ENCODE data around the gene SERPIND1.
"Not testable (repeated sequence)": the region's sequence is repeated elsewhere in the genome, so short reads cannot be mapped to it uniquely, and the experiment has no call there.

Gene SERPIND1

GRCh38 chr22:20773793-20774212 is at the start of gene SERPIND1:
SERPIND1 (plus strand) TSS chr22:20774113; CDS start chr22:20779313, 5,200 bp downstream.
- no peak within 1 kb of the TSS for H3K4me3 ChIP-seq (ENCODE audit: low read depth, low read length)
- TF ChIP-seq CTCF (IDR thresholded peaks at IDR 0.05; ENCODE audit: low read depth, low read length): no peak
- in situ Hi-C loops (cut with HindIII; ENCODE audit: low sequenced_read_pairs): no loop called here
- no peak for DNase-seq (ENCODE audit: low read depth, low spot score)

GRCh38 chr22:20724676-20725454 is 49.0 kb upstream of the SERPIND1 start:
- in situ Hi-C loops (cut with HindIII; ENCODE audit: low sequenced_read_pairs): no loop called here

GRCh38 chr22:20725987-20726558 is 47.8 kb upstream of the SERPIND1 start:
- in situ Hi-C loops (cut with HindIII; ENCODE audit: low sequenced_read_pairs): no loop called here
- no peak overlapping the region for H3K4me3 ChIP-seq (ENCODE audit: low read depth, low read length)
- TF ChIP-seq CTCF (IDR thresholded peaks at IDR 0.05; ENCODE audit: low read depth, low read length): no peak
- DNase-seq (ENCODE audit: low read depth, low spot score): no peak

More at GRCh38 chr22:20724676-20725454, 49.0 kb upstream of the SERPIND1 start:
- TF ChIP-seq CTCF (IDR thresholded peaks at IDR 0.05; ENCODE audit: low read depth, low read length): no peak
- no peak for DNase-seq (ENCODE audit: low read depth, low spot score)
- no peak overlapping the region for H3K4me3 ChIP-seq (ENCODE audit: low read depth, low read length)

GRCh38 chr22:20727118-20728015 is 46.5 kb upstream of the SERPIND1 start:
- TF ChIP-seq CTCF (IDR thresholded peaks at IDR 0.05; ENCODE audit: low read depth, low read length): no peak
- in situ Hi-C loops (cut with HindIII; ENCODE audit: low sequenced_read_pairs): no loop called here
- no peak overlapping the region for H3K4me3 ChIP-seq (ENCODE audit: low read depth, low read length)
- no peak for DNase-seq (ENCODE audit: low read depth, low spot score)

GRCh38 chr22:20728523-20729190 is 45.3 kb upstream of the SERPIND1 start:
- no peak for DNase-seq (ENCODE audit: low read depth, low spot score)
- in situ Hi-C loops (cut with HindIII; ENCODE audit: low sequenced_read_pairs): no loop called here
- no peak for TF ChIP-seq CTCF (IDR thresholded peaks at IDR 0.05; ENCODE audit: low read depth, low read length)
- H3K4me3 ChIP-seq (ENCODE audit: low read depth, low read length): no peak overlapping the region

- no peak overlapping the region for H3K4me3 ChIP-seq (ENCODE audit: low read depth, low read length)
- TF ChIP-seq CTCF (IDR thresholded peaks at IDR 0.05; ENCODE audit: low read depth, low read length): no peak
- DNase-seq (ENCODE audit: low read depth, low spot score): no peak
- in situ Hi-C loops (cut with HindIII; ENCODE audit: low sequenced_read_pairs): no loop called here
Measured at GRCh38 chr22:20729194-20729593, 44.7 kb upstream of the SERPIND1 start.

GRCh38 chr22:20732431-20732830 is 41.5 kb upstream of the SERPIND1 start:
- DNase-seq (ENCODE audit: low read depth, low spot score); in situ Hi-C loops (cut with HindIII; ENCODE audit: low sequenced_read_pairs); H3K4me3 ChIP-seq (ENCODE audit: low read depth, low read length): not testable (repeated sequence)

- in situ Hi-C loops (cut with HindIII; ENCODE audit: low sequenced_read_pairs); H3K4me3 ChIP-seq (ENCODE audit: low read depth, low read length); DNase-seq (ENCODE audit: low read depth, low spot score): not testable (repeated sequence)
Measured at GRCh38 chr22:20735356-20736162, 38.4 kb upstream of the SERPIND1 start.

Data from astrocyte of the spinal cord (primary cell).